K562 (cell line): ENCODE results near the gene LLGL2. TPM values are rescaled to one million over a fixed set of nuclear protein-coding genes. Genes with fewer than 3 reads are reported as not detected.

Experiments used
- ATAC-seq: fragments of 200-7000 bp; cut with Tn5 transposase; 3 replicates; pipeline ENCODE4 v1.9.1; 2020; ENCODE audit warnings: moderate library complexity
- BruUV-seq: library from RNA; stranded (reverse); fragments of 400-500 nt; replicated peaks from 2 replicates; lab custom pipeline; 2021; lab: Mats Ljungman, UMichigan
- CTCF ChIA-PET: fragments of 300-600 bp; formaldehyde crosslinking; extraction: SDS; loops from one replicate; lab custom pipeline; 2021; ENCODE audit warnings: low intra/inter-chr PET ratio; lab: Yijun Ruan, JAX
- POLR2A ChIA-PET: fragments of 300-600, 350-650 bp; sonication (Branson Sonifier 250); formaldehyde crosslinking; extraction: SDS; loops from one replicate; lab custom pipeline; 2021; ENCODE audit warnings: antibody characterized with exemption, inconsistent platforms; lab: Yijun Ruan, JAX
- DNase-seq, 4 experiments: peaks; one replicate each; pipeline versions ENCODE4 v3.0.0 to v3.0.0-alpha.2; 2011 to 2018; ENCODE audit warnings: low spot score in 3 of 4, mixed read lengths in 3 of 4; ENCODE audit errors: extremely low read depth in 1 of 4
- FAIRE-seq: peaks from 2 replicates; lab custom pipeline; 2011; peaks lifted over from hg19 to GRCh38; lab: Jason Lieb, UNC
- H2AFZ ChIP-seq: 2 replicates; pipeline ENCODE4 v1.6.0; 2011; ENCODE audit warnings: low read depth, low read length, control low read depth, inconsistent platforms
- H3K27ac ChIP-seq: fragments of 200-600 bp; 3 replicates; pipeline ENCODE4 v1.8.0; 2011; ENCODE audit warnings: low read depth, mild to moderate bottlenecking, control low read depth, inconsistent platforms, low read length, moderate library complexity, mixed read lengths; ENCODE audit errors: extremely low read depth
- H3K27me3 ChIP-seq, 2 experiments: fragments of 300-600 bp in 1 of 2; 2 replicates in 1 of 2; 3 replicates in 1 of 2; pipeline versions ENCODE4 v1.6.0 to v1.8.0; 2011; ENCODE audit warnings: inconsistent platforms in 2 of 2, low read length in 2 of 2, mild to moderate bottlenecking in 1 of 2, mixed read lengths in 1 of 2, moderate library complexity in 1 of 2; ENCODE audit not compliant: control insufficient read depth in 2 of 2, insufficient read depth in 2 of 2
- H3K36me3 ChIP-seq: fragments of 300-600 bp; 3 replicates; pipeline ENCODE4 v1.8.0; 2011; ENCODE audit warnings: mild to moderate bottlenecking, low read length, inconsistent platforms; ENCODE audit not compliant: control insufficient read depth, insufficient read depth
- H3K4me1 ChIP-seq, 2 experiments: fragments of 200-600 bp in 1 of 2; replicated peaks in 1 of 2; 2 replicates in 1 of 2; 3 replicates in 1 of 2; pipeline versions ENCODE4 v1.5.1 to v1.8.0; 2011; ENCODE audit warnings: inconsistent platforms in 2 of 2, low read length in 2 of 2, mild to moderate bottlenecking in 1 of 2, mixed read lengths in 1 of 2, moderate library complexity in 1 of 2; ENCODE audit not compliant: control insufficient read depth in 2 of 2, insufficient read depth in 2 of 2
- H3K4me2 ChIP-seq: 2 replicates; pipeline ENCODE4 v1.6.1; 2011; ENCODE audit warnings: low read length, control low read depth, inconsistent platforms, mixed read lengths; ENCODE audit not compliant: insufficient read depth
- H3K4me3 ChIP-seq: fragments of 200-600 bp; sonication (generic), shearing (Covaris generic); 2 replicates; pipeline ENCODE4 v1.5.1; 2016; ENCODE audit warnings: control low read depth, inconsistent platforms
- H3K79me2 ChIP-seq: fragments of 200-600 bp; 3 replicates; pipeline ENCODE4 v1.8.0; 2011; ENCODE audit warnings: low read length, inconsistent platforms; ENCODE audit not compliant: control insufficient read depth, insufficient read depth
- H3K9ac ChIP-seq, 2 experiments: 2 replicates each; pipeline versions ENCODE4 v1.6.0 to v1.6.1; 2011; ENCODE audit warnings: low read depth in 2 of 2, low read length in 2 of 2, control low read depth in 1 of 2, inconsistent platforms in 1 of 2, mild to moderate bottlenecking in 1 of 2, mixed read lengths in 1 of 2; ENCODE audit not compliant: insufficient read depth in 1 of 2
- H3K9me1 ChIP-seq: one replicate; pipeline ENCODE4 v1.6.0; 2011; ENCODE audit warnings: inconsistent platforms, mild to moderate bottlenecking, low read length, moderate library complexity; ENCODE audit not compliant: control insufficient read depth, insufficient read depth
- H3K9me3 ChIP-seq: replicated peaks from 2 replicates; pipeline ENCODE4 v1.5.1; 2011; ENCODE audit warnings: low read depth, low read length, inconsistent platforms; ENCODE audit not compliant: control insufficient read depth, insufficient read depth
- H4K20me1 ChIP-seq: replicated peaks from 2 replicates; pipeline ENCODE4 v1.6.1; 2011; ENCODE audit warnings: low read length, inconsistent platforms, mixed read lengths; ENCODE audit not compliant: control insufficient read depth, insufficient read depth
- ASH1L ChIP-seq: fragments of 450-650 bp; IDR thresholded peaks from 2 replicates; pipeline ENCODE4 v1.6.1; 2018; ENCODE audit warnings: borderline replicate concordance, mild to moderate bottlenecking, low read depth; ENCODE audit not compliant: partially characterized antibody
- CHCHD3 ChIP-seq: fragments of 250-450 bp; sonication (Bioruptor Pico); IDR thresholded peaks from 2 replicates; pipeline ENCODE4 v2.1.2; 2022; ENCODE audit warnings: mild to moderate bottlenecking
- FUS ChIP-seq: fragments of 200-400 bp; formaldehyde crosslinking; optimal IDR thresholded peaks from 2 replicates; pipeline ENCODE3; 2017; ENCODE audit warnings: low read depth, low read length
- NCOR1 ChIP-seq: fragments of 450-650 bp; IDR thresholded peaks from 2 replicates; pipeline ENCODE4 v1.6.1; 2016; ENCODE audit warnings: mild to moderate bottlenecking, moderate library complexity
- SREBF2 ChIP-seq: sonication (generic); formaldehyde crosslinking; IDR thresholded peaks from 2 replicates; pipeline ENCODE4 v1.4.0; 2020; ENCODE audit warnings: mild to moderate bottlenecking, missing genetic modification reagents
- YY1 ChIP-seq, 3 experiments: IDR thresholded peaks; 2 replicates each; pipeline ENCODE4 v1.6.1; 2011; ENCODE audit warnings: low read length in 2 of 3, mild to moderate bottlenecking in 2 of 3, moderate library complexity in 2 of 3, borderline replicate concordance in 1 of 3, control low read depth in 1 of 3, low read depth in 1 of 3; ENCODE audit not compliant: insufficient read depth in 3 of 3, insufficient replicate concordance in 2 of 3, control insufficient read depth in 1 of 3, insufficient read length in 1 of 3; ENCODE audit errors: extremely low read depth in 1 of 3
- ZNF140 ChIP-seq: fragments of 250-450 bp; sonication (Bioruptor Pico); IDR thresholded peaks from 2 replicates; pipeline ENCODE4 v1.8.0; 2021; ENCODE audit warnings: moderate library complexity, mild to moderate bottlenecking, inconsistent platforms
- ZNF197 ChIP-seq: fragments of 200-800 bp; sonication (Bioruptor generic); IDR thresholded peaks from 2 replicates; pipeline ENCODE4 v1.6.1; 2016; ENCODE audit warnings: low read depth, missing genetic modification characterization, missing compliant biosample characterization
- WGBS: fragments of 100-300 bp; shearing (Covaris generic); methylation state at CpG from one replicate; pipeline ENCODE4 v1.1.6; 2016; ENCODE audit warnings: low coverage, mixed read lengths; ENCODE audit not compliant: insufficient coverage; ENCODE audit errors: missing lambda C conversion rate; 5-methylcytosine and 5-hydroxymethylcytosine counted together
- in situ Hi-C: fragments of 300-500 bp; cut with MboI; formaldehyde crosslinking; loops from 4 replicates; pipeline ENCODE4 v1.15.0; 2018; ENCODE audit warnings: inconsistent platforms, mixed read lengths
- intact Hi-C: fragments of 100-400 bp; cut with micrococcal nuclease; formaldehyde crosslinking; loops from 2 replicates; pipeline ENCODE4 v1.14.2; 2022
- polyA plus RNA-seq, 8 experiments: library from polyadenylated mRNA; depleted of rRNA in 4 of 8; stranded (reverse) in 5 of 8; unstranded in 3 of 8; fragments of >200 nt; fragmentation: Nextera tagmentation in 2 of 8; fragmentation: Illumina TruSeq in 1 of 8; extraction: Ambion mirVana in 2 of 8; extraction: Trizol in 1 of 8; gene quantifications; 2 replicates each; pipeline versions ENCODE4 v1.2.1 to v1.2.3, GENCODE V29; 2011 to 2014; ENCODE audit warnings: inconsistent platforms in 1 of 8, missing spikeins in 1 of 8
- total RNA-seq, 7 experiments: library from RNA; depleted of rRNA in 6 of 7; stranded (reverse); fragments of >200 nt in 6 of 7; fragmentation: Illumina TruSeq in 2 of 7; extraction: Trizol in 2 of 7; gene quantifications; 2 replicates each; pipeline versions ENCODE4 v1.2.1 to v1.2.3, GENCODE V29; 2011 to 2021; ENCODE audit warnings: low replicate concordance in 1 of 7
- TF ChIP-seq, protein P1 (sequence below), 2 experiments: fragments of 450-650 bp in 1 of 2; sonication (generic) in 1 of 2; formaldehyde crosslinking in 1 of 2; IDR thresholded peaks in 1 of 2; conservative IDR thresholded peaks in 1 of 2; 2 replicates each; pipeline versions ENCODE4 v1.6.1 to v1.8.1; 2016 to 2023; ENCODE audit warnings: mild to moderate bottlenecking in 2 of 2, moderate library complexity in 2 of 2, inconsistent platforms in 1 of 2, missing genetic modification reagents in 1 of 2

Gene LLGL2
- total and polyA plus RNA-seq, 9 of the 15 experiments (the other 6 are each of a cell fraction or from before 2014, with no cell fraction given), result 0.32 to 24.4 (median 10.2) TPM

DNA sequence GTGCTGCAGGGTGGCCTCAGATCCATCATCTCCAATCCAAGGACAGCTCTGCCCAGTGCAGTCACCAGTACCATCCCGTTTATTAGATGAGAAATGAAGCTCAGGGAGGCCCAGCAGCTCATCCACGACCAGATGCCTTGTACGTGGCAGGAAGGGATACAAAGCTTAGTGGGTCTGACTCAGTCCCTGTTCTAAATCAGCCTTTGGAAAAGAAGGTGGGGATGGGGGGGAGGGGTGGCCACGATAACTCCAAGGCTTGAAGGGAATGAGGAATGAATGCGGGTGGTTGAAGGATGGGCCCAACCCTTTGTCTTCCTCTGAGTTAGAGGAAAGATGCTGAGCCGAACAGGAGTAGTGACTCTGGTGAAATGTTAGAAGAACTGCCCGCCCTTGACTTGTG is 25.8 kb downstream of the LLGL2 start (continued):
- no peak for TF ChIP-seq FUS
- TF ChIP-seq ASH1L, result no peak
- TF ChIP-seq, all 486 proteins: peak for 0

DNA sequence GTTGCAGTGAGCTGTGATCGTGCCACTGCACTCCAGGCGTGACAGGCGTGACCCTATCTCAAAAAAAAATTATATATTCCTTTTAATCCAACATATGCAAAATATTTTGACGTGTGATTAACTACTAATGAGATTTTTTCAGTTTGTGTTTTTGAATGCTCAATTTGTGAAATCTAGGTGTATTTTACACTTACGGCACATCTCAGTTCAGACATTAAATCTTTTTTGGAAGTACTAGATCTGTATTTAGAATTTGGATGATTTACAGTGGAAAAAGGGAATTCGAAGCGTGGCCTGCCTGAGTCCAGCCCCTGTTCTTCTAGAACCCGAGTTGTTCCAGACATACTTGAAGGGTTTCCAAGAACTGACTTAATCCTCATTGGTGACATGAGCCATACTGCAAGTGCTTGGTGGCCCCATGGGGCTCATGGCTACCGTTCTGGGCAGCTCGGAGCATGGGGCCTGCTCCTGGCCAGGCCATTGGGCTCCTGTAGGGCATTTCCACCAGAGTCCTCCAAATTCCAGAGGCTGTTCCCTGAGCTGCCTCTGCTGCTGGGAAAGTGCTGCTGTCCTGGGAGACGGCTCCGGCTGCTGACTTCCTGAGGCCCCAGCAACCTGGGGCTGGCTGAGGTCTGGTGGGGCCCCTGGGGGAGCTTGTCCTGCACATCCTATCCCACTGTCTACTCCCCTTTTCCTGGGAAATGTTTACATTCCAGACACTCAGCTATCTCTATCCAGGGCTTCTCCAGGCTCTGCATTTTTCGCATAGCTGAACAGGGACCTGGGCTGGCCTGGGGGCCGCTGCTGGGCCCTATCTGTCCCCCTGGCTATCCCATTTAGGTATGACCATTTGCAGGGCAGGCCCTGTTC is 27.2 kb downstream of the LLGL2 start:
- FAIRE-seq (peak; percentile 54), ATAC-seq (no peak), DNase-seq (no peak)
- Histone ChIP-seq H3K79me2 (no peaks in the 10 kb centered on the region), H3K36me3 (no peaks in the 10 kb centered on the region), H2AFZ (no peak overlapping the region), H3K4me3 (no peak overlapping the region), H3K27me3 (no peaks in the 10 kb centered on the region), H3K4me2 (no peak overlapping the region), H3K9me3 (no peaks in the 10 kb centered on the region), H3K27ac (no peak overlapping the region), H3K9ac (peak overlapping the region in 1 of 2 experiments; percentile 87; a peak in 2 of 4 replicates), H3K9me1 (no peaks in the 10 kb centered on the region), H3K4me1 (peaks cover 16 to 45% of the 10 kb centered on the region in 2 experiments), H4K20me1 (no peaks in the 10 kb centered on the region)
- CTCF ChIA-PET, result no interaction called here
- BruUV-seq, result no TSS peak
- no peak for TF ChIP-seq YY1 (IDR thresholded peaks at IDR 0.05; ENCODE audit: borderline replicate concordance in 1 of 3, control insufficient read depth in 1 of 3, extremely low read depth in 1 of 3, insufficient read depth in 3 of 3, insufficient read length in 1 of 3, insufficient replicate concordance in 2 of 3, low read depth in 1 of 3, low read length in 2 of 3)
- no peak for TF ChIP-seq ZNF197
- TF ChIP-seq NCOR1, result no peak
- no peak for TF ChIP-seq CHCHD3 (CRISPR knock-in tag)
- TF ChIP-seq, protein P1, sequence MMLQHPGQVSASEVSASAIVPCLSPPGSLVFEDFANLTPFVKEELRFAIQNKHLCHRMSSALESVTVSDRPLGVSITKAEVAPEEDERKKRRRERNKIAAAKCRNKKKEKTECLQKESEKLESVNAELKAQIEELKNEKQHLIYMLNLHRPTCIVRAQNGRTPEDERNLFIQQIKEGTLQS (IDR thresholded peaks at IDR 0.05), result no peak
- TF ChIP-seq, protein P1 (CRISPR knock-in tag; conservative IDR thresholded peaks at IDR 0.05), result no peak
- TF ChIP-seq SREBF2 (CRISPR knock-in tag), result no peak
- TF ChIP-seq ZNF140 (CRISPR knock-in tag), result no peak
- 69% methylated on average over 14 of the region's 14 CpGs for WGBS
- intact Hi-C loops (no loop called here), in situ Hi-C loops (no loop called here)
- POLR2A ChIA-PET, result interaction anchor here (0.5 to 1.9 kb wide), 5 partner anchors 12 to 248 kb away, joined by 3 to 5 read pairs (median 4); no protein-coding TSS in a partner anchor
